Heart left ventricle (tissue), 16 donors: ENCODE results near the gene CARHSP1. TPM values are rescaled to one million over a fixed set of nuclear protein-coding genes. Genes with fewer than 3 reads are reported as not detected.

Source experiments
- ATAC-seq, 4 donors: fragments of 200-7000 bp; cut with Tn5 transposase; one replicate each; pipeline ENCODE4 v1.9.1; 2020 to 2022; ENCODE audit warnings: moderate library complexity in 4 of 4, mild to moderate bottlenecking in 3 of 4, moderate number of reproducible peaks in 1 of 4
- DNase-seq, 5 donors: peaks; one replicate each; pipeline ENCODE4 v3.0.0-alpha.2; 2020
- H3K27ac ChIP-seq, 12 donors: fragments of 200-600 bp; sonication (generic) in 4 of 12; one replicate each; pipeline versions ENCODE4 v1.5.0 to v1.8.0; 2016 to 2022; ENCODE audit warnings: mild to moderate bottlenecking in 2 of 12
- H3K27me3 ChIP-seq, 9 donors: fragments of 200-600 bp; sonication (generic) in 2 of 9; one replicate each; pipeline versions ENCODE4 v1.5.1 to v1.8.0; 2016 to 2022; ENCODE audit warnings: mild to moderate bottlenecking in 3 of 9
- H3K36me3 ChIP-seq, 9 donors: fragments of 200-600 bp; sonication (generic) in 2 of 9; one replicate each; pipeline versions ENCODE4 v1.5.0 to v1.8.0; 2018 to 2022; ENCODE audit warnings: mild to moderate bottlenecking in 2 of 9
- H3K4me1 ChIP-seq, 12 donors: fragments of 200-600 bp; sonication (generic) in 4 of 12; one replicate each; pipeline versions ENCODE4 v1.5.0 to v1.8.0; 2016 to 2022; ENCODE audit warnings: mild to moderate bottlenecking in 3 of 12
- H3K4me3 ChIP-seq, 12 donors: fragments of 200-600 bp; sonication (generic) in 4 of 12; one replicate each; pipeline versions ENCODE4 v1.5.0 to v1.8.0; 2017 to 2022; ENCODE audit warnings: mild to moderate bottlenecking in 9 of 12, moderate library complexity in 4 of 12
- H3K9me3 ChIP-seq, 12 donors: fragments of 200-600 bp; sonication (generic) in 4 of 12; one replicate each; pipeline versions ENCODE4 v1.5.0 to v1.8.0; 2016 to 2022; ENCODE audit warnings: mild to moderate bottlenecking in 1 of 12
- POLR2A ChIP-seq, 2 donors: fragments of 450-650 bp; IDR thresholded peaks; one replicate each; pipeline ENCODE4 v1.6.1; 2017; ENCODE audit warnings: antibody characterized with exemption in 2 of 2, mild to moderate bottlenecking in 2 of 2, moderate library complexity in 2 of 2
- WGBS, 4 donors: extraction: QIAGEN DNeasy Blood & Tissue Kit in 2 of 4; methylation state at CpG; one replicate each; pipeline versions ENCODE4 v1.1.5 to v1.1.7; 2013 to 2018; 5-methylcytosine and 5-hydroxymethylcytosine counted together
- intact Hi-C, 10 donors: fragments of 100-400 bp; cut with DNase I; formaldehyde crosslinking; loops; one replicate each; pipeline versions ENCODE4 v1.11.1 to v1.14.2; 2022
- polyA plus RNA-seq, 2 donors: library from polyadenylated mRNA; stranded (reverse); fragments of 200-250 nt; gene quantifications; one replicate each; pipeline ENCODE4 v1.2.3, GENCODE V29; 2013
- total RNA-seq, 9 donors: library from RNA; depleted of rRNA in 2 of 9; stranded (reverse); fragments of >200 nt in 2 of 9; fragmentation: NEBNext Ultra II Directional in 3 of 9; extraction: Animal tissue kit (Norgen Biotek cat#: 25700) in 3 of 9; gene quantifications; one replicate each; pipeline versions ENCODE4 v1.1.0 to v1.2.4, GENCODE V29; 2016 to 2023
- TF ChIP-seq, protein P1 (sequence below), 12 donors: fragments of 200-600 bp; sonication (generic) in 4 of 12; IDR thresholded peaks; one replicate each; pipeline versions ENCODE4 v1.5.0 to v1.8.0; 2018 to 2022; ENCODE audit warnings: antibody characterized with exemption in 12 of 12, mild to moderate bottlenecking in 5 of 12
- donor health status: ischemic (EF 13 %, LVEDD 7.1; RV severe dilation, severe dysfunction).
- donor health status: healthy with polysubstance abuse.
- donor health status: DM: no; HTN: yes; CAD: no.
- donor health status: DM: no; HTN: no; CAD: no.
- donor health status: ischemic (EF 25% LVEDD 6.9; RV normal size, moderate dysfunction).
- donor health status: ischemic (EF 25% LVEDD 5.7; RV mildly dilated, moderate dysfunction).
- donor health status: healthy.
- donor health status: DM: yes; HTN: yes; CAD: no.
- donor health status: ischemic (EF 35%, LVEDD 5.7; RV mildly dilated, moderate dysfunction).
- donor health status: nonischemic (EF 11% LVEDD 7.7; RV severe dilation, severe dysfunction).
- donor health status: DM: yes; HTN: yes; CAD: no.
- donor health status: PGD.
- donor health status: ischemic (EF 29% LVEDD 5.4; RV normal size, mild dysfunction).
- donor health status: nonischemic (EF 23%, LVEDD 6.1; RV moderate dilation, normal function).

CARHSP1 gene
- total and polyA plus RNA-seq, 11 donors: 20.0 to 62.4 (median 33.4) TPM

DNA sequence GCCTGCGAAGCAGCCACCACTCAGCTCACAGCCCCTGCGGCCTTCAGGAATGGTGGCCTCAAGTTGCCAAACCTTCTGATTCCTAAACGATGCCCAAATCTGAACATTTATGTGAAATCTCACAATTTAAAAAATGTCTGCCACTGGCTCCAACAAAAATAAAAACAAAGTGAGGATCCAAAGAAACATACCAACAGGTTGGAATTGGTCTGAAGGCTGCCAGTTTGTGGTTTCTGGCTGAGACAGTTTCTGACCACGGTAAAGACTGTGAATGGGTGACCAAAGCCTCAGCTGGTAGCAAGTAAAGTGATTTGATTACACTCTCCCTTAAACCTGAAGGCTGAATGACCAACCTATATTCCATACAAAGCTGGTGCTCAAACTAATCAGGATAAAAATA is 38.3 kb upstream of the CARHSP1 start:
- peaks cover 0 to 7% (median 0%) of the 10 kb centered on the region in 12 donors for H3K4me1 ChIP-seq
- ATAC-seq (no peak), DNase-seq (no peak)
- intact Hi-C loops: loop anchor here in 6 of 10 donors (5.0 to 10.0 kb wide), 2 partner anchors 98 to 100 kb away; no protein-coding TSS in a partner anchor
- WGBS, 4 donors: 83 to 92% (median 87%) methylated on average over 4 of the region's 4 CpGs
- H3K4me3 ChIP-seq: no peak overlapping the region
- peaks cover 3 to 100% (median 98%) of the 10 kb centered on the region in 9 donors for H3K36me3 ChIP-seq
- no peak overlapping the region for H3K27ac ChIP-seq
- no peaks in the 10 kb centered on the region for H3K9me3 ChIP-seq
- TF ChIP-seq, protein P1, sequence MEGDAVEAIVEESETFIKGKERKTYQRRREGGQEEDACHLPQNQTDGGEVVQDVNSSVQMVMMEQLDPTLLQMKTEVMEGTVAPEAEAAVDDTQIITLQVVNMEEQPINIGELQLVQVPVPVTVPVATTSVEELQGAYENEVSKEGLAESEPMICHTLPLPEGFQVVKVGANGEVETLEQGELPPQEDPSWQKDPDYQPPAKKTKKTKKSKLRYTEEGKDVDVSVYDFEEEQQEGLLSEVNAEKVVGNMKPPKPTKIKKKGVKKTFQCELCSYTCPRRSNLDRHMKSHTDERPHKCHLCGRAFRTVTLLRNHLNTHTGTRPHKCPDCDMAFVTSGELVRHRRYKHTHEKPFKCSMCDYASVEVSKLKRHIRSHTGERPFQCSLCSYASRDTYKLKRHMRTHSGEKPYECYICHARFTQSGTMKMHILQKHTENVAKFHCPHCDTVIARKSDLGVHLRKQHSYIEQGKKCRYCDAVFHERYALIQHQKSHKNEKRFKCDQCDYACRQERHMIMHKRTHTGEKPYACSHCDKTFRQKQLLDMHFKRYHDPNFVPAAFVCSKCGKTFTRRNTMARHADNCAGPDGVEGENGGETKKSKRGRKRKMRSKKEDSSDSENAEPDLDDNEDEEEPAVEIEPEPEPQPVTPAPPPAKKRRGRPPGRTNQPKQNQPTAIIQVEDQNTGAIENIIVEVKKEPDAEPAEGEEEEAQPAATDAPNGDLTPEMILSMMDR (IDR thresholded peaks at IDR 0.05): no peak
- no peak for TF ChIP-seq POLR2A (IDR thresholded peaks at IDR 0.05)
- H3K27me3 ChIP-seq: no peaks in the 10 kb centered on the region

DNA sequence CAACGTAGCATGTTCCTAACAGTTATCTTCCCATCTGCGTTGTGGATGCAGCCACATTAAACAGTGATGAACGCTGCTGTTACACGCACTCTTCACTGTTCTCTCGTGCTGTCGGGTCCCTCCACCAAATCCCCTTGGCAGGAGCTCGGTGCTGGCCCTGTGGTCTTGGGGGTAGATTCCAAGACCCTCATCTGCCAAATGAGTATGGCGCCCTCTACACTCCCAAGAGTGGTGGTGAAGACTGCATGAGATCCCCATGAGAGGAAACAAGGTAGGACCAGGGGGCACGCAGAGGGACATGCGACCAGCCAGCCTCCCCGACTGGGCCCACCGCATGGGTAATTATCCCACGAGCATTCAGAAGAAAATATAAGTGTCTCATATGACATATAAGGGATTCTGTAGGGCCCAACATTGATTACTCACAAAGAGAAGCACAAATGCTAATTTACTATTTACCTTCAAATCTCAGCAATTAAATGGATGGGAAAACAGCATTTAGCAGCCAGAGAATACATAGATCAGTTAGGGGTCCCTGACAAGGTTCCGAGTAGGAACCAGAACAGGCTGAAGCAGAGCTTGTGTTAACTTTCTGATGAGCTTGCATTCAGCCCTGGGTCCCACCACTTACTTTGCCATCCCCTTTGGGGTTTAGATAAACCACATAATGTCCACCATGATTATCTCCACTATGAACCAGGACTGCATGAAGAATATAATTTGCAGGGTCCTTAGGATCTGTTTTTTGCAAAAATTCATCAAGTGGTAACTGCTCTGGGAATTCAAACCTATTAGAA is 37.2 kb upstream of the CARHSP1 start:
- Histone ChIP-seq H3K4me1 (peaks cover 0 to 7% (median 0%) of the 10 kb centered on the region in 12 donors), H3K27me3 (no peaks in the 10 kb centered on the region), H3K36me3 (peaks cover 0 to 100% (median 99%) of the 10 kb centered on the region in 9 donors), H3K4me3 (no peak overlapping the region), H3K9me3 (no peaks in the 10 kb centered on the region), H3K27ac (no peak overlapping the region)
- 87 to 90% (median 88%) methylated on average over 14 of the region's 14 CpGs for WGBS, 4 donors
- no peak for DNase-seq
- ATAC-seq: peak in 1 of 4 donors; percentile 13
- intact Hi-C loops: loop anchor here in 6 of 10 donors (5.0 to 10.0 kb wide), 2 partner anchors 99 to 101 kb away; no protein-coding TSS in a partner anchor
- TF ChIP-seq, protein P1 (IDR thresholded peaks at IDR 0.05): no peak
- no peak for TF ChIP-seq POLR2A (IDR thresholded peaks at IDR 0.05)

DNA sequence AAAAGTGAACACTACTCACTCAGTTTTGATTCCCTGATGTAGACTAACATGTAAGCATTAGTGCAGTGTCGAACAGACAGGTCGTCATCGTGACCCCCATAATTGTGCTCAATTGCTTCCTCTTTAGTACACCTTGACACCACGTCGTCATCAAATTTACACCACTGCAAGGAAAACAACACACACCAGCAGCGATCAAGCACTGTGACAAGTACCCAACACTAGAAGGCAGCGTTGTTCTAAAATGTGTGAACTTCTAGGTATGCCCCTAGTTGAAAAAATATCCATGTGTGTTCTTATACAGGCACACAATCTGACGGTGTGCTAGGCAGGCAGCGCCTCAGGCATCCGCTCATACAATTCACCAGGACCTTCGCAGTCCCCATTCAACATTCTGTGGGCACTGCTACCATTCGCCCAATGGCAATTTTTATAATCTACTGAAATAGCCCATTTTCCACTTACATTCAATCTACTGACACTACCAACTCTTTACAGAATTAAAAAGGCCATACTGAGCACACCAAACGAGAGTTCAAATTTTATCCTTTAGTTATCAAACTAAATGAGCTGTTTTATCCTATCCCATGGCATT is 36.5 kb upstream of the CARHSP1 start:
- H3K4me3 ChIP-seq: no peak overlapping the region
- H3K4me1 ChIP-seq: peaks cover 0 to 7% (median 0%) of the 10 kb centered on the region in 12 donors
- ATAC-seq: peak in 1 of 4 donors; percentile 42
- no peaks in the 10 kb centered on the region for H3K9me3 ChIP-seq
- 75 to 80% (median 77%) methylated on average over 13 of the region's 13 CpGs for WGBS, 4 donors
- H3K36me3 ChIP-seq: peaks cover 3 to 100% (median 99%) of the 10 kb centered on the region in 9 donors
- H3K27me3 ChIP-seq: no peaks in the 10 kb centered on the region
- intact Hi-C loops: loop anchor here in 6 of 10 donors (5.0 to 10.0 kb wide), 2 partner anchors 100 to 102 kb away; no protein-coding TSS in a partner anchor
- TF ChIP-seq, protein P1 (IDR thresholded peaks at IDR 0.05): peak in 8 of 12 donors; percentile 9 to 43 (median 20)
- no peak for TF ChIP-seq POLR2A (IDR thresholded peaks at IDR 0.05)
- DNase-seq: no peak
- H3K27ac ChIP-seq: no peak overlapping the region

DNA sequence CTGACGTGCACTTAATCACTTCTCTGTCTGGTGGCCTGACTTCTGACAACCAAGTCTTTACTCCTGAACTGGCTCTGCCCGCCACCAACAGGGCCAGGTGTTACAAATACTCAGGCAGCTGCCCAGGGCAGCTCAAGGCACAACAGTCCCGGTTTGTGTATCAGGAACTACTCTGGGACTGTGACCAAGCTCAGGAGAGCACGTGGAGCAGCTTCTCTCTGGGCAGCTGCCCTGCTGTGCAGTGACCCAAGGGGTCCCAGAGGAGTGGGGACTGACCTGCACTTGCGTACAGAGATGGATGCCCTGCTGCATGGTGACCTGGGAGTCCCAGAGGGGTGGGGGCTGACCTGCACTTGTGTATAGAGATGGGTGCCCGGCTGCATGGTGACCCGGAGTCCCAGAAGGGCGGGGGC is 35.2 kb upstream of the CARHSP1 start:
- Histone ChIP-seq H3K36me3 (peaks cover 3 to 100% (median 100%) of the 10 kb centered on the region in 9 donors), H3K4me1 (peaks cover 0 to 3% (median 0%) of the 10 kb centered on the region in 12 donors), H3K4me3 (no peak overlapping the region), H3K9me3 (no peaks in the 10 kb centered on the region), H3K27ac (no peak overlapping the region), H3K27me3 (no peaks in the 10 kb centered on the region)
- intact Hi-C loops: loop anchor here in 4 of 10 donors (10.0 kb wide), 1 partner anchor 101 kb away; no protein-coding TSS in a partner anchor
- peak in 1 of 4 donors; percentile 33 for ATAC-seq
- DNase-seq: no peak
- TF ChIP-seq POLR2A (IDR thresholded peaks at IDR 0.05): no peak
- TF ChIP-seq, protein P1 (IDR thresholded peaks at IDR 0.05): no peak
- 80 to 91% (median 89%) methylated on average over 7 to 8 of the region's 8 CpGs for WGBS, 4 donors
